ENCODE data around the gene ADAMTSL3. TPM values are rescaled to one million over a fixed set of nuclear protein-coding genes. Genes with fewer than 3 reads are reported as not detected.

The ADAMTSL3 gene
- total and polyA plus RNA-seq, 2 of the 8 experiments (the other 6 are each of a cell fraction or from before 2014, with no cell fraction given), result 0.35 to 1.4 TPM

DNA sequence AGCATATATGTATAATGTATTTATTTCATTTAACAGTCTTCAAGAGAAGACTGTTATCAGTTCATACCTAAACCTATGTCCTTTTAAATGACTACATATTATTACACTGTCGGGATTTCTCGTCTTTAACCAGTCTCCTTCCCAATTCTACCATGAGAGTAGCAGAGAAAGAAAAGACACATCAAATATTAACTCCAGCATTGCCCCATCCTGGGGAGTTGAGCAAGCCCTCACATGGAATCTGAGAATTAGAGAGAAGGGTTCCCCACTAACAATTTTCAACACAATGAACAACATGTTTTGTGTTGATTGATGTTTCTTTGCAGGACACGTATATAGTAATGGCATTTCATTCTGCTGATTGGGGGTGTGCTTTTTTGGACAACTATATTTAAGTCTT is 257.4 kb downstream of the ADAMTSL3 start:
- FAIRE-seq, result no peak
- Histone ChIP-seq H3K27me3 (replicated peaks in 1 of 4; ENCODE audit: control insufficient read depth in 3 of 4, extremely low read depth in 1 of 4, insufficient read depth in 3 of 4, low read length in 3 of 4) (no peaks in the 10 kb centered on the region), H4K8ac (ENCODE audit: extremely low read depth, insufficient read depth, low read length) (no peak overlapping the region), H3K4me3 (ENCODE audit: extremely low read depth in 1 of 4, insufficient read depth in 2 of 4, low read depth in 3 of 4, low read length in 4 of 4) (no peak overlapping the region), H3K79me2 (ENCODE audit: control insufficient read depth in 1 of 2, insufficient read depth in 2 of 2, low read length in 2 of 2) (no peaks in the 10 kb centered on the region), H3K23me2 (ENCODE audit: low read depth, low read length) (no peaks in the 10 kb centered on the region), H4K91ac (replicated peaks; ENCODE audit: insufficient read length, low read length) (no peak overlapping the region), H4K20me1 (replicated peaks in 1 of 2; ENCODE audit: control insufficient read depth in 1 of 2, insufficient read depth in 2 of 2, low read length in 2 of 2) (peaks cover 0 to 1% of the 10 kb centered on the region in 2 experiments), H2BK12ac (ENCODE audit: low read depth, low read length) (no peak overlapping the region), H3K23ac (ENCODE audit: insufficient read length) (no peak overlapping the region), H2BK20ac (ENCODE audit: low read length) (no peak overlapping the region), H3K27ac (ENCODE audit: low read depth, low read length) (no peak overlapping the region), H2AK5ac (ENCODE audit: low read depth, low read length) (no peak overlapping the region), H3K9me3 (ENCODE audit: insufficient read depth in 2 of 2, low read depth in 1 of 2, low read length in 1 of 2) (peaks cover 0 to 7% of the 10 kb centered on the region in 2 experiments; a peak in 2 of 4 replicates), H3K56ac (replicated peaks; ENCODE audit: insufficient read length, low read depth, low read length) (no peak overlapping the region), H3K79me1 (ENCODE audit: low read depth, low read length) (no peaks in the 10 kb centered on the region), H3K4ac (replicated peaks; ENCODE audit: insufficient read length, low read depth, low read length) (no peak overlapping the region), H2AFZ (ENCODE audit: low read length) (no peak overlapping the region), H2BK5ac (ENCODE audit: low read depth, low read length) (no peak overlapping the region), H3K18ac (ENCODE audit: extremely low read depth, low read length) (no peak overlapping the region), H3K9ac (replicated peaks in 1 of 4; ENCODE audit: extremely low read depth in 1 of 4, low read depth in 3 of 4, low read length in 3 of 4) (no peak overlapping the region), H3K36me3 (ENCODE audit: control insufficient read depth in 2 of 4, insufficient read depth in 4 of 4, low read length in 3 of 4) (no peaks in the 10 kb centered on the region), H3K4me1 (replicated peaks in 1 of 4; ENCODE audit: control insufficient read depth in 3 of 4, insufficient read depth in 4 of 4, low read length in 3 of 4) (no peaks in the 10 kb centered on the region), H2BK120ac (replicated peaks; ENCODE audit: low read depth, low read length) (no peak overlapping the region), H3K14ac (ENCODE audit: insufficient read length) (no peak overlapping the region), H3K4me2 (ENCODE audit: insufficient read depth in 1 of 2, low read depth in 2 of 2, low read length in 2 of 2) (no peak overlapping the region), H2BK15ac (ENCODE audit: low read length) (no peak overlapping the region), H4K5ac (ENCODE audit: insufficient read length, low read depth, low read length) (no peak overlapping the region)
- WGBS, 2 experiments (ENCODE audit: extremely low coverage in 1 of 2, insufficient coverage in 1 of 2, insufficient read length in 1 of 2, insufficient replicate concordance in 2 of 2, low coverage in 1 of 2, low lambda C conversion rate in 2 of 2, missing lambda C conversion rate in 1 of 2), result 73% methylated on average over 3 of the region's 3 CpGs; no CpG with 5 or more reads in 1 of the 2 experiments
- POLR2A ChIA-PET (ENCODE audit: partially characterized antibody), result no interaction called here
- TF ChIP-seq SUZ12 (IDR thresholded peaks at IDR 0.05; ENCODE audit: low read length), result no peak
- DNase-seq (ENCODE audit: low read depth in 1 of 2, low spot score in 2 of 2), result no peak
- CTCF ChIA-PET (ENCODE audit: partially characterized antibody), result no interaction called here
